ENCODE data around the gene PDE4D. TPM values are rescaled to one million over a fixed set of nuclear protein-coding genes. Genes with fewer than 3 reads are reported as not detected.

Gene PDE4D
- total RNA-seq, 1 donor from 2014 or later = 47.7 TPM

GRCh38 chr5:59591162-59591561, 302.4 kb downstream of the PDE4D start:
- H3K4me3 Mint-ChIP-seq = no peak overlapping the region
- peaks cover 25% of the 10 kb centered on the region for H3K27me3 Mint-ChIP-seq
- no peaks in the 10 kb centered on the region for H3K36me3 Mint-ChIP-seq (ENCODE audit: low read depth)
- DNase-seq = no peak
- intact Hi-C loops (cut with micrococcal nuclease) = loop anchor here (1.0 to 10.0 kb wide), 4 partner anchors 18 to 204 kb away; no protein-coding TSS in a partner anchor
- no peaks in the 10 kb centered on the region for H3K9me3 Mint-ChIP-seq
- H3K27ac Mint-ChIP-seq = no peak overlapping the region
- H3K4me1 Mint-ChIP-seq = peaks cover 11% of the 10 kb centered on the region

- intact Hi-C loops (cut with micrococcal nuclease) = no loop called here
- no peak overlapping the region for H3K27ac Mint-ChIP-seq
- no peak for DNase-seq
- H3K4me1 Mint-ChIP-seq = peaks cover 11% of the 10 kb centered on the region
- no peaks in the 10 kb centered on the region for H3K9me3 Mint-ChIP-seq
- peaks cover 43% of the 10 kb centered on the region for H3K27me3 Mint-ChIP-seq
- no peaks in the 10 kb centered on the region for H3K36me3 Mint-ChIP-seq (ENCODE audit: low read depth)
- H3K4me3 Mint-ChIP-seq = no peak overlapping the region
Measured at GRCh38 chr5:59588922-59589321, 304.6 kb downstream of the PDE4D start.

GRCh38 chr5:59587489-59588337, 305.8 kb downstream of the PDE4D start:
- DNase-seq = no peak
- Mint-ChIP-seq H3K36me3 (ENCODE audit: low read depth) (no peaks in the 10 kb centered on the region), H3K27ac (no peak overlapping the region), H3K4me1 (peaks cover 8% of the 10 kb centered on the region), H3K27me3 (peaks cover 45% of the 10 kb centered on the region), H3K9me3 (no peaks in the 10 kb centered on the region), H3K4me3 (no peak overlapping the region)
- intact Hi-C loops (cut with micrococcal nuclease) = no loop called here

GRCh38 chr5:59586841-59587240, 306.7 kb downstream of the PDE4D start:
- intact Hi-C loops (cut with micrococcal nuclease) = no loop called here
- no peaks in the 10 kb centered on the region for H3K9me3 Mint-ChIP-seq
- DNase-seq = no peak
- H3K4me3 Mint-ChIP-seq = no peak overlapping the region
- H3K27ac Mint-ChIP-seq = no peak overlapping the region
- H3K4me1 Mint-ChIP-seq = peaks cover 4% of the 10 kb centered on the region
- H3K36me3 Mint-ChIP-seq (ENCODE audit: low read depth) = no peaks in the 10 kb centered on the region
- H3K27me3 Mint-ChIP-seq = peaks cover 47% of the 10 kb centered on the region

GRCh38 chr5:59584858-59585846, 308.4 kb downstream of the PDE4D start:
- no peak for DNase-seq
- H3K9me3 Mint-ChIP-seq = no peaks in the 10 kb centered on the region
- no peaks in the 10 kb centered on the region for H3K4me1 Mint-ChIP-seq
- H3K27ac Mint-ChIP-seq = no peak overlapping the region
- intact Hi-C loops (cut with micrococcal nuclease) = no loop called here
- H3K36me3 Mint-ChIP-seq (ENCODE audit: low read depth) = no peaks in the 10 kb centered on the region
- H3K4me3 Mint-ChIP-seq = no peak overlapping the region
- peaks cover 54% of the 10 kb centered on the region for H3K27me3 Mint-ChIP-seq

- H3K9me3 Mint-ChIP-seq = no peaks in the 10 kb centered on the region
- DNase-seq = no peak
- intact Hi-C loops (cut with micrococcal nuclease) = no loop called here
- H3K4me3 Mint-ChIP-seq = no peak overlapping the region
- H3K27ac Mint-ChIP-seq = no peak overlapping the region
- no peaks in the 10 kb centered on the region for H3K36me3 Mint-ChIP-seq (ENCODE audit: low read depth)
- peaks cover 60% of the 10 kb centered on the region for H3K27me3 Mint-ChIP-seq
- H3K4me1 Mint-ChIP-seq = no peaks in the 10 kb centered on the region
Measured at GRCh38 chr5:59583810-59584562, 309.5 kb downstream of the PDE4D start.

GRCh38 chr5:59583151-59583809, 310.2 kb downstream of the PDE4D start:
- Mint-ChIP-seq H3K4me3 (no peak overlapping the region), H3K9me3 (no peaks in the 10 kb centered on the region), H3K4me1 (no peaks in the 10 kb centered on the region), H3K27ac (no peak overlapping the region), H3K27me3 (peaks cover 67% of the 10 kb centered on the region), H3K36me3 (ENCODE audit: low read depth) (no peaks in the 10 kb centered on the region)
- no peak for DNase-seq
- intact Hi-C loops (cut with micrococcal nuclease) = no loop called here

- no peaks in the 10 kb centered on the region for H3K4me1 Mint-ChIP-seq
- no peak overlapping the region for H3K4me3 Mint-ChIP-seq
- H3K27me3 Mint-ChIP-seq = peaks cover 62% of the 10 kb centered on the region
- no peaks in the 10 kb centered on the region for H3K36me3 Mint-ChIP-seq (ENCODE audit: low read depth)
- H3K27ac Mint-ChIP-seq = no peak overlapping the region
- H3K9me3 Mint-ChIP-seq = no peaks in the 10 kb centered on the region
- intact Hi-C loops (cut with micrococcal nuclease) = no loop called here
- no peak for DNase-seq
Measured at GRCh38 chr5:59582746-59583145, 310.8 kb downstream of the PDE4D start.

- H3K4me1 Mint-ChIP-seq = no peaks in the 10 kb centered on the region
- H3K9me3 Mint-ChIP-seq = no peaks in the 10 kb centered on the region
- intact Hi-C loops (cut with micrococcal nuclease) = no loop called here
- H3K27me3 Mint-ChIP-seq = peaks cover 41% of the 10 kb centered on the region
- no peak overlapping the region for H3K27ac Mint-ChIP-seq
- H3K4me3 Mint-ChIP-seq = no peak overlapping the region
- DNase-seq = no peak
- H3K36me3 Mint-ChIP-seq (ENCODE audit: low read depth) = no peaks in the 10 kb centered on the region
Measured at GRCh38 chr5:59579824-59580167, 313.7 kb downstream of the PDE4D start.

GRCh38 chr5:59579101-59579823, 314.3 kb downstream of the PDE4D start:
- Mint-ChIP-seq H3K4me3 (no peak overlapping the region), H3K27ac (no peak overlapping the region), H3K9me3 (no peaks in the 10 kb centered on the region), H3K27me3 (peaks cover 38% of the 10 kb centered on the region), H3K4me1 (peaks cover 1% of the 10 kb centered on the region), H3K36me3 (ENCODE audit: low read depth) (no peaks in the 10 kb centered on the region)
- DNase-seq = no peak
- intact Hi-C loops (cut with micrococcal nuclease) = no loop called here

- H3K27ac Mint-ChIP-seq = no peak overlapping the region
- intact Hi-C loops (cut with micrococcal nuclease) = no loop called here
- peaks cover 33% of the 10 kb centered on the region for H3K27me3 Mint-ChIP-seq
- peaks cover 1% of the 10 kb centered on the region for H3K4me1 Mint-ChIP-seq
- no peak for DNase-seq
- H3K4me3 Mint-ChIP-seq = no peak overlapping the region
- no peaks in the 10 kb centered on the region for H3K9me3 Mint-ChIP-seq
- no peaks in the 10 kb centered on the region for H3K36me3 Mint-ChIP-seq (ENCODE audit: low read depth)
Measured at GRCh38 chr5:59577485-59577884, 316.0 kb downstream of the PDE4D start.

GRCh38 chr5:59575648-59576445, 317.7 kb downstream of the PDE4D start:
- Mint-ChIP-seq H3K36me3 (ENCODE audit: low read depth) (no peaks in the 10 kb centered on the region), H3K4me3 (no peak overlapping the region)
- intact Hi-C loops (cut with micrococcal nuclease) = no loop called here

More at GRCh38 chr5:59575648-59576445, 317.7 kb downstream of the PDE4D start:
- H3K27ac Mint-ChIP-seq = no peak overlapping the region
- no peak for DNase-seq
- no peaks in the 10 kb centered on the region for H3K9me3 Mint-ChIP-seq
- peaks cover 26% of the 10 kb centered on the region for H3K27me3 Mint-ChIP-seq
- peaks cover 1% of the 10 kb centered on the region for H3K4me1 Mint-ChIP-seq

Measured in activated CD4-positive, alpha-beta T cell treated with anti-CD3 and anti-CD28 coated beads, Interleukin-2, amount 10 ng/mL, durations not matched to agents 24 days and 14 days (primary cell).